H9 (cell line): ENCODE data around the gene C1QTNF9. TPM values are rescaled to one million over a fixed set of nuclear protein-coding genes. Genes with fewer than 3 reads are reported as not detected.

ENCODE experiments used
- DNase-seq: peaks from one replicate; pipeline ENCODE4 v3.0.0-alpha.2; 2017
- H2AFZ ChIP-seq: one replicate; pipeline ENCODE4 v1.6.1; 2013; ENCODE audit warnings: mild to moderate bottlenecking, low read length, control low read depth, moderate library complexity
- H2AK5ac ChIP-seq: 2 replicates; pipeline ENCODE4 v1.6.1; 2013; ENCODE audit warnings: low read length, control low read depth, mixed read lengths; ENCODE audit not compliant: insufficient read length
- H2BK120ac ChIP-seq: one replicate; pipeline ENCODE4 v1.6.1; 2013; ENCODE audit warnings: low read depth, mild to moderate bottlenecking, low read length, control low read depth, inconsistent platforms; ENCODE audit not compliant: poor library complexity, severe bottlenecking
- H2BK12ac ChIP-seq: 2 replicates; pipeline ENCODE4 v1.6.1; 2013; ENCODE audit warnings: low read length, control low read depth, mixed read lengths, low read depth; ENCODE audit not compliant: insufficient read length
- H2BK15ac ChIP-seq: 2 replicates; pipeline ENCODE4 v1.6.1; 2013; ENCODE audit warnings: low read depth, low read length, control low read depth
- H2BK20ac ChIP-seq: one replicate; pipeline ENCODE4 v1.6.1; 2013; ENCODE audit warnings: low read depth, mild to moderate bottlenecking, low read length, control low read depth, inconsistent platforms; ENCODE audit not compliant: poor library complexity, severe bottlenecking
- H2BK5ac ChIP-seq: 2 replicates; pipeline ENCODE4 v1.6.1; 2013; ENCODE audit warnings: low read length, control low read depth, mixed read lengths; ENCODE audit not compliant: insufficient read length
- H3K14ac ChIP-seq: 2 replicates; pipeline ENCODE4 v1.6.1; 2013; ENCODE audit warnings: low read length, control low read depth; ENCODE audit not compliant: insufficient read depth
- H3K18ac ChIP-seq: 2 replicates; pipeline ENCODE4 v1.6.1; 2013; ENCODE audit warnings: low read depth, mild to moderate bottlenecking, mixed read lengths, low read length, control low read depth; ENCODE audit not compliant: insufficient read length
- H3K23ac ChIP-seq: 2 replicates; pipeline ENCODE4 v1.6.1; 2013; ENCODE audit warnings: low read length, control low read depth, mixed read lengths, low read depth; ENCODE audit not compliant: insufficient read length
- H3K23me2 ChIP-seq: 2 replicates; pipeline ENCODE4 v1.6.1; 2013; ENCODE audit warnings: low read depth, mild to moderate bottlenecking, mixed read lengths, low read length, control low read depth; ENCODE audit not compliant: insufficient read length, poor library complexity, severe bottlenecking
- H3K27ac ChIP-seq: 2 replicates; pipeline ENCODE4 v1.5.1; 2013; ENCODE audit warnings: low read length, control low read depth, mixed read lengths, low read depth; ENCODE audit not compliant: insufficient read length
- H3K27me3 ChIP-seq: 2 replicates; pipeline ENCODE4 v1.6.1; 2013; ENCODE audit warnings: low read length, control low read depth, inconsistent platforms; ENCODE audit not compliant: insufficient read depth
- H3K4ac ChIP-seq: 2 replicates; pipeline ENCODE4 v1.6.1; 2013; ENCODE audit warnings: low read depth, mild to moderate bottlenecking, control low read depth, inconsistent platforms, low read length, moderate library complexity
- H3K4me1 ChIP-seq: 2 replicates; pipeline ENCODE4 v1.6.1; 2013; ENCODE audit warnings: low read length, control low read depth, inconsistent platforms; ENCODE audit not compliant: insufficient read depth
- H3K4me2 ChIP-seq: 2 replicates; pipeline ENCODE4 v1.6.1; 2013; ENCODE audit warnings: low read length, control low read depth, mixed read lengths; ENCODE audit not compliant: insufficient read length, insufficient read depth
- H3K56ac ChIP-seq: 2 replicates; pipeline ENCODE4 v1.6.1; 2013; ENCODE audit warnings: low read depth, mild to moderate bottlenecking, mixed read lengths, low read length, control low read depth; ENCODE audit not compliant: insufficient read length
- H3K79me1 ChIP-seq: 2 replicates; pipeline ENCODE4 v1.6.1; 2013; ENCODE audit warnings: low read depth, mild to moderate bottlenecking, moderate library complexity, low read length, control low read depth, inconsistent platforms; ENCODE audit not compliant: insufficient read depth, poor library complexity, severe bottlenecking
- H3K79me2 ChIP-seq: 2 replicates; pipeline ENCODE4 v1.6.1; 2013; ENCODE audit warnings: low read length, control low read depth, inconsistent platforms; ENCODE audit not compliant: insufficient read depth
- H3K9ac ChIP-seq: 2 replicates; pipeline ENCODE4 v1.6.1; 2013; ENCODE audit warnings: low read length, control low read depth, mixed read lengths; ENCODE audit not compliant: insufficient read length; ENCODE audit errors: extremely low read depth
- H3K9me3 ChIP-seq: one replicate; pipeline ENCODE4 v1.6.1; 2013; ENCODE audit warnings: low read depth, low read length, inconsistent platforms; ENCODE audit not compliant: control insufficient read depth
- H3T11ph ChIP-seq: one replicate; pipeline ENCODE4 v1.6.1; 2013; ENCODE audit warnings: mild to moderate bottlenecking, low read length, control low read depth, inconsistent platforms
- H4K20me1 ChIP-seq: one replicate; pipeline ENCODE4 v1.6.1; 2013; ENCODE audit not compliant: control insufficient read depth, insufficient read length, insufficient read depth
- H4K5ac ChIP-seq: 2 replicates; pipeline ENCODE4 v1.6.1; 2013; ENCODE audit warnings: low read depth, mild to moderate bottlenecking, mixed read lengths, low read length, control low read depth; ENCODE audit not compliant: insufficient read length
- H4K8ac ChIP-seq: replicated peaks from 2 replicates; pipeline ENCODE4 v1.6.1; 2013; ENCODE audit warnings: low read length, control low read depth, mixed read lengths, low read depth; ENCODE audit not compliant: insufficient read length
- H4K91ac ChIP-seq: 2 replicates; pipeline ENCODE4 v1.6.1; 2013; ENCODE audit warnings: low read depth, mild to moderate bottlenecking, moderate library complexity, mixed read lengths, low read length, control low read depth; ENCODE audit not compliant: insufficient read length
- H3K27ac Mint-ChIP-seq, 3 experiments: 2 replicates in 2 of 3; 3 replicates in 1 of 3; pipeline ENCODE4 v1.8.0; 2020 to 2021; ENCODE audit warnings: mixed read lengths in 3 of 3, mild to moderate bottlenecking in 1 of 3, moderate library complexity in 1 of 3
- H3K27me3 Mint-ChIP-seq: 2 replicates; pipeline ENCODE4 v1.8.0; 2021; ENCODE audit warnings: low read depth, mild to moderate bottlenecking, moderate library complexity, mixed read lengths
- H3K36me3 Mint-ChIP-seq, 3 experiments: 2 replicates in 2 of 3; 3 replicates in 1 of 3; pipeline ENCODE4 v1.8.0; 2020 to 2021; ENCODE audit warnings: low read depth in 3 of 3, mixed read lengths in 3 of 3; ENCODE audit not compliant: insufficient read depth in 1 of 3
- H3K4me1 Mint-ChIP-seq, 2 experiments: 2 replicates each; pipeline ENCODE4 v1.8.0; 2020; ENCODE audit warnings: mixed read lengths in 2 of 2
- H3K4me3 Mint-ChIP-seq, 2 experiments: 2 replicates in 1 of 2; 3 replicates in 1 of 2; pipeline ENCODE4 v1.8.0; 2020 to 2021; ENCODE audit warnings: mild to moderate bottlenecking in 2 of 2, mixed read lengths in 2 of 2, moderate library complexity in 1 of 2
- H3K9me3 Mint-ChIP-seq, 2 experiments: 2 replicates in 1 of 2; 3 replicates in 1 of 2; pipeline ENCODE4 v1.8.0; 2020; ENCODE audit warnings: mild to moderate bottlenecking in 2 of 2, mixed read lengths in 2 of 2, moderate library complexity in 1 of 2
- CTCF ChIP-seq: fragments of 200-600 bp; sonication (generic); conservative IDR thresholded peaks from 3 replicates; pipeline ENCODE4 v1.8.0; 2021; ENCODE audit warnings: antibody characterized with exemption, mild to moderate bottlenecking
- WGBS: extraction: QIAGEN DNeasy Blood & Tissue Kit; methylation state at CpG from one replicate; pipeline ENCODE4 v1.1.7; 2013; ENCODE audit warnings: missing lambda C conversion rate, low lambda C conversion rate, mixed read lengths; ENCODE audit not compliant: insufficient read length; ENCODE audit errors: extremely low coverage; 5-methylcytosine and 5-hydroxymethylcytosine counted together
- total RNA-seq: library from RNA; stranded (reverse); gene quantifications from 2 replicates; pipeline ENCODE4 v1.2.1, GENCODE V29; 2021

The C1QTNF9 gene
- total RNA-seq, 1 experiment from 2014 or later: not detected

- H3K9me3 ChIP-seq: no peaks in the 10 kb centered on the region
- no peak for DNase-seq
- H4K20me1 ChIP-seq: no peaks in the 10 kb centered on the region
- no peak for TF ChIP-seq CTCF
- no peak overlapping the region for H2BK15ac ChIP-seq
- H3K4me1 Mint-ChIP-seq: 0 out of 4 replicates have a peak, but pooled peaks cover 2 to 3% of the 10 kb centered on the region in 2 experiments
- H2AFZ ChIP-seq: no peak overlapping the region
- no peak overlapping the region; a peak in 1 of 5 replicates for H3K4me3 Mint-ChIP-seq
- H2BK120ac ChIP-seq: no peak overlapping the region
- no peaks in the 10 kb centered on the region for H3K4me1 ChIP-seq
- no peak overlapping the region for H3K4me2 ChIP-seq
- no peaks in the 10 kb centered on the region for H3K79me2 ChIP-seq
- H3K23ac ChIP-seq: no peak overlapping the region
- no peak overlapping the region for H3K9ac ChIP-seq
- no peaks in the 10 kb centered on the region for H3K23me2 ChIP-seq
- no peak overlapping the region for H2BK20ac ChIP-seq
- H4K91ac ChIP-seq: no peak overlapping the region
- no peak overlapping the region for H3K27ac Mint-ChIP-seq
- no peaks in the 10 kb centered on the region for H3K36me3 Mint-ChIP-seq
- H3K27ac ChIP-seq: no peak overlapping the region
- no peak overlapping the region for H3K14ac ChIP-seq
- no peak overlapping the region for H2AK5ac ChIP-seq
- no peaks in the 10 kb centered on the region for H3K27me3 Mint-ChIP-seq
- no peak overlapping the region for H2BK5ac ChIP-seq
- no peaks in the 10 kb centered on the region for H3K79me1 ChIP-seq
- WGBS: no CpG with 5 or more reads among the region's 37 CpGs
- no peak overlapping the region for H4K5ac ChIP-seq
- H4K8ac ChIP-seq: no peak overlapping the region
- no peak overlapping the region for H3T11ph ChIP-seq
- no peaks in the 10 kb centered on the region for H3K27me3 ChIP-seq
- no peak overlapping the region for H3K18ac ChIP-seq
- no peak overlapping the region for H3K56ac ChIP-seq
- no peak overlapping the region for H2BK12ac ChIP-seq
- H3K4ac ChIP-seq: no peak overlapping the region
- H3K9me3 Mint-ChIP-seq: no peaks in the 10 kb centered on the region
Measured at GRCh38 chr13:24308488-24309020, 826 bp upstream of the C1QTNF9 start.
